Mesodermal cell (in vitro differentiated cells): ENCODE measurements around the gene THSD7B.
"Not testable (repeated sequence)": the region's sequence is repeated elsewhere in the genome, so short reads cannot be mapped to it uniquely, and the experiment has no call there.

ENCODE experiments used
- H3K27ac ChIP-seq: 2 replicates; pipeline ENCODE4 v1.7.0; 2013; ENCODE audit warnings: mild to moderate bottlenecking, low read depth, low read length, moderate library complexity; ENCODE audit not compliant: severe bottlenecking
- H3K36me3 ChIP-seq: 2 replicates; pipeline ENCODE4 v1.7.1; 2013; ENCODE audit warnings: mild to moderate bottlenecking, low read length, moderate library complexity; ENCODE audit not compliant: control insufficient read depth, insufficient read depth
- H3K4me1 ChIP-seq: one replicate; pipeline ENCODE4 v1.7.1; 2013; ENCODE audit warnings: mild to moderate bottlenecking, low read length; ENCODE audit not compliant: insufficient read depth, control insufficient read depth, poor library complexity, severe bottlenecking
- H3K4me3 ChIP-seq: 2 replicates; pipeline ENCODE4 v1.7.0; 2013; ENCODE audit warnings: low read length, control low read depth, mild to moderate bottlenecking; ENCODE audit not compliant: insufficient read depth, poor library complexity, severe bottlenecking; ENCODE audit errors: extremely low read depth
- H3K9me3 ChIP-seq: 2 replicates; pipeline ENCODE4 v1.7.1; 2013; ENCODE audit warnings: mild to moderate bottlenecking, low read length, moderate library complexity; ENCODE audit not compliant: control insufficient read depth
- WGBS, 2 experiments: methylation state at CpG; one replicate each; pipeline ENCODE4 v1.1.5; 2013; ENCODE audit warnings: missing lambda C conversion rate in 2 of 2; ENCODE audit not compliant: insufficient coverage in 2 of 2; 5-methylcytosine and 5-hydroxymethylcytosine counted together

Gene THSD7B

GRCh38 chr2:137287913-137288639, 522.7 kb downstream of the THSD7B start:
- no peaks in the 10 kb centered on the region for H3K36me3 ChIP-seq
- no peaks in the 10 kb centered on the region for H3K9me3 ChIP-seq
- WGBS, 2 experiments, result 40 to 75% methylated on average over 1 of the region's 4 CpGs
- H3K27ac ChIP-seq, result no peak overlapping the region
- H3K4me1 ChIP-seq, result no peaks in the 10 kb centered on the region
- H3K4me3 ChIP-seq, result no peak overlapping the region

DNA sequence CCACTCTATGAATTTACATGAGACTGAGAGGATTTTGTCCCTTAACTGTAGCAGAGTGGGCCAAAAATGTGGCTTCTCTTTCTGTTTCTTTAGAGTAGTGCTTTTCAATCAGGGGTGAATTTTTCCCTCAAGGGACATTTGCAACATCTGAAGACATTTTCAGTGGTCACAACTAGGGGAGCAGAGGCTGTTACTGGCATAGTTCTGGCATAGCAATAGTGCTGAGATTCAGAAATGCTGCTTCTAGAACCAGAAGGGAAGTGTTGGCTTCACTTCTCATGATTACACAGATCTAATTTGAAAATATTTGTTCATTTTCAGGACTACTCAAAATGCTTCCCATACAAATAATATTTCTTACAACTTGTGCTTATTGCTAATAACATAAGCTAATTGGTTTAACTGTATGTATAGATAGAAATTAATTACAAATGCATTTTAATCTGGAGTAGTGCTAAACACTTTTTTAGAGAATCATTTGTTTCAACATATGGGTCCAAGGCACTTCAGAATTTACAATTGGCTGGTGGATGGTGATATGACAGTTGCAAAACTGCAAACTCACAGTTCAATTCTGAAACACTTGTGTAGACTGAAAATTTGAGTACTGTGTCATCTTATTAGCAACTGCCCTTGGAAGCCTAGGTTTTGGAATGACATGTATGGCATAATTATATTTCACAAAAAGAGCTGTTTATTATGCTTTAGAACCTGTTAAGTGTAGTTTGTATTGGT, 526.7 kb downstream of the THSD7B start:
- no peak overlapping the region for H3K27ac ChIP-seq
- H3K4me1 ChIP-seq, result no peaks in the 10 kb centered on the region
- H3K9me3 ChIP-seq, result no peaks in the 10 kb centered on the region
- H3K4me3 ChIP-seq, result no peak overlapping the region
- no peaks in the 10 kb centered on the region for H3K36me3 ChIP-seq

DNA sequence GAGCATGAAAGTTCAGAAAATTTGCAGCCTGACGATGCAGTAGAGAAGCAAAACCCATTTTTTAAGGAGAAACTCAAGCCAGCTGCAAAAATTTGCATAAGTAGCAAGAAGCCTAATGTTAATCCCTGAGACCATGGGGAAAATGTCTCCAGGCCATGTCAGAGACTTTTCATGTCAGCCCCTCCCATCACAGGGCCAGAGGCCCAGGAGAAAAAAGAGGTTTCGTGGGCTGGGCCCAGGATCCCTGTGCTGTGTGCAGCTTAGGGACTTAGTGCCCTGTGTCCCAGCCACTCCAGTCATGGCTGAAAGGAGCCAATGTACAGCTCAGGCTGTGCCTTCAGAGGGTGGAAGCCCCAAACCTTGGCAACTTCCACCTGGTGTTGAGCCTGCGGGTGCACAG, 533.0 kb downstream of the THSD7B start:
- Histone ChIP-seq H3K36me3 (no peaks in the 10 kb centered on the region), H3K9me3 (peaks cover 9% of the 10 kb centered on the region), H3K4me3 (no peak overlapping the region), H3K27ac (no peak overlapping the region), H3K4me1 (no peaks in the 10 kb centered on the region)
- WGBS, 2 experiments, result 71 to 82% methylated on average over 3 of the region's 3 CpGs

- 83 to 92% methylated on average over 1 of the region's 2 CpGs for WGBS, 2 experiments
- no peaks in the 10 kb centered on the region for H3K36me3 ChIP-seq
Observed at GRCh38 chr2:137300987-137301386, 535.6 kb downstream of the THSD7B start.

GRCh38 chr2:137302957-137303356, 537.6 kb downstream of the THSD7B start:
- H3K9me3 ChIP-seq, result peaks cover 9% of the 10 kb centered on the region
- H3K4me1 ChIP-seq, result no peaks in the 10 kb centered on the region
- 72 to 100% methylated on average over 2 of the region's 3 CpGs for WGBS, 2 experiments
- H3K27ac ChIP-seq, result no peak overlapping the region
- no peaks in the 10 kb centered on the region for H3K36me3 ChIP-seq
- no peak overlapping the region for H3K4me3 ChIP-seq

More at GRCh38 chr2:137300987-137301386, 535.6 kb downstream of the THSD7B start:
- Histone ChIP-seq H3K4me3 (no peak overlapping the region), H3K9me3 (peaks cover 9% of the 10 kb centered on the region), H3K27ac (no peak overlapping the region), H3K4me1 (no peaks in the 10 kb centered on the region)

GRCh38 chr2:137316075-137316474, 550.7 kb downstream of the THSD7B start:
- no peak overlapping the region for H3K27ac ChIP-seq
- H3K36me3 ChIP-seq, result no peaks in the 10 kb centered on the region
- 80% methylated on average over 1 of the region's 4 CpGs; no CpG with 5 or more reads in 1 of the 2 experiments for WGBS, 2 experiments
- no peaks in the 10 kb centered on the region for H3K9me3 ChIP-seq
- H3K4me3 ChIP-seq, result no peak overlapping the region
- H3K4me1 ChIP-seq, result no peaks in the 10 kb centered on the region

DNA sequence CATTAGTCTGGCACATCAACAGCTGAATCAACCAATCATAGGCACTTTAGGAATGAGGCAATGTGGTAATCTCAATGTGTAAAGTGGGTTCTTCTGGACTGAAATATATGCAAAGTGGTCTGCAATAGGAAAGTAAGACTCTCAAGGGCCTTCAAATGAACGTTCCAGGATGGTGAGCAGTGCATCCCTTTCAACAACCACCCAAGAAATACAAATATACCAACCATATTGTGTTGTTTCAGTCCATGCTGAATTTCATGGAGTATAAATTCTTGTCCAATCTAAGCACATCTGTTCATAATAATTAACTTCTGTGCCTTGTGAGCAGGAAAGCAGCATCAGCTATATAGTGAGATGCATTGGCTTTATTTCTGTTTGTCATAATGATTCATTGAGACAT, 556.2 kb downstream of the THSD7B start:
- Histone ChIP-seq H3K27ac (no peak overlapping the region), H3K36me3 (no peaks in the 10 kb centered on the region), H3K4me3 (no peak overlapping the region), H3K9me3 (no peaks in the 10 kb centered on the region), H3K4me1 (no peaks in the 10 kb centered on the region)
- WGBS, 2 experiments, result no CpG with 5 or more reads among the region's 1 CpG

DNA sequence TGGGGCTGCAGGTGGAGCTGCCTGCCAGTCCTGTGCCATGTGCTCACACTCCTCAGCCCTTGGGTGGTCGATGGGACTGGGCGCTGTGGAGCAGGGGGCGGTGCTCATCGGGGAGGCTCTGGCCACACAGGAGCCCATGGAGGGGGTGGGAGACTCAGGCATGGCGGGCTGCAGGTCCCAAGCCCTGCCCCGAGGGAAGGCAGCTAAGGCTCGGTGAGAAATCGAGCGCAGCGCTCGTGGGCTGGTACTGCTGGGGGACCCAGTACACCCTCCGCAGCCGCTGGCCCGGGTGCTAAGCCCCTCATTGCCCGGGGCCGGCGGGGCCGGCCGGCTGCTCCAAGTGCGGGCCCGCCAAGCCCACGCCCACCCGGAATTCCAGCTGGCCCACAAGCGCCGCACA, 566.2 kb downstream of the THSD7B start:
- H3K4me3 ChIP-seq, H3K36me3 ChIP-seq, H3K27ac ChIP-seq, H3K4me1 ChIP-seq, H3K9me3 ChIP-seq: not testable (repeated sequence)
- 96 to 97% methylated on average over 10 to 12 of the region's 25 CpGs for WGBS, 2 experiments

GRCh38 chr2:137333386-137334165, 568.2 kb downstream of the THSD7B start:
- Histone ChIP-seq H3K4me3 (no peak overlapping the region), H3K27ac (no peak overlapping the region), H3K36me3 (no peaks in the 10 kb centered on the region), H3K9me3 (no peaks in the 10 kb centered on the region), H3K4me1 (no peaks in the 10 kb centered on the region)
- 75 to 94% methylated on average over 1 of the region's 4 CpGs for WGBS, 2 experiments

DNA sequence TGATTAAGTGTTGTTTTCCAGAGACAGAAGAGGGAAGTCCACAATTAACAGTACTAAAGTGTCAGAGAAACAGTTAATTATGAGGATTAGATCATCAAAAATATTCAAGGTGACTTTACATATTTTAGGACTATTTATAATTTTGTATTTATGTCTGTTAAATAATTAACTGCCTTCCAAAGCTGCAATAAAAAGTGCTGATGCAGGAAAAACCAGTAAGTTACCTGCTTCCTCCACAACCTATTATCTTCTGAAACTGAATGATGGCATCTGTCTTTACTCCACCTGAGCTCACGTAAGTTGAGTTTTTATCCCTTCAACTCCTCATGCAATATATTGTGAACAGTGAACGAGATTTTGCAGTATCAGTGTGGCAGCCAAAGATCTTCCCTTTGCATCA, 570.7 kb downstream of the THSD7B start:
- Histone ChIP-seq H3K36me3 (no peaks in the 10 kb centered on the region), H3K4me3 (no peak overlapping the region), H3K4me1 (no peaks in the 10 kb centered on the region), H3K9me3 (no peaks in the 10 kb centered on the region), H3K27ac (no peak overlapping the region)
- WGBS, 2 experiments, result no CpG with 5 or more reads among the region's 2 CpGs
